Placental pericyte (primary cell): Measurements from ENCODE around the gene NPTX2. TPM values are rescaled to one million over a fixed set of nuclear protein-coding genes. Genes with fewer than 3 reads are reported as not detected.

Experiments used
- total RNA-seq: library from RNA; depleted of rRNA; stranded (reverse); fragments of >200 nt; gene quantifications from 2 replicates; pipeline ENCODE4 v1.2.3, GENCODE V29; 2012

NPTX2 gene
- total RNA-seq, result under 0.01 and 4.3 TPM in 2 replicates

GRCh38 chr7:98617051-98617959 lies at the start of gene NPTX2:
TSS of gene NPTX2 (plus strand) at chr7:98617285. CDS start at chr7:98617462, 177 bp downstream.

Other genes starting within 250 kb of the NPTX2 start
- gene BAIAP2L1, start 216.2 kb upstream of the NPTX2 start, total RNA-seq, result 9.0 and 10.2 TPM in 2 replicates